GM12873 (cell line): ENCODE results near the gene BNIPL.

Experiments
- TF ChIP-seq, protein P1 (sequence below): IDR thresholded peaks from 2 replicates; pipeline ENCODE4 v1.5.1; 2012; ENCODE audit warnings: low read depth, mild to moderate bottlenecking, moderate library complexity, low read length, control low read depth; ENCODE audit not compliant: insufficient read depth; ENCODE audit errors: missing control alignments

The BNIPL gene

GRCh38 chr1:151035167-151035566, 1.2 kb upstream of the BNIPL start:
- TF ChIP-seq, protein P1, sequence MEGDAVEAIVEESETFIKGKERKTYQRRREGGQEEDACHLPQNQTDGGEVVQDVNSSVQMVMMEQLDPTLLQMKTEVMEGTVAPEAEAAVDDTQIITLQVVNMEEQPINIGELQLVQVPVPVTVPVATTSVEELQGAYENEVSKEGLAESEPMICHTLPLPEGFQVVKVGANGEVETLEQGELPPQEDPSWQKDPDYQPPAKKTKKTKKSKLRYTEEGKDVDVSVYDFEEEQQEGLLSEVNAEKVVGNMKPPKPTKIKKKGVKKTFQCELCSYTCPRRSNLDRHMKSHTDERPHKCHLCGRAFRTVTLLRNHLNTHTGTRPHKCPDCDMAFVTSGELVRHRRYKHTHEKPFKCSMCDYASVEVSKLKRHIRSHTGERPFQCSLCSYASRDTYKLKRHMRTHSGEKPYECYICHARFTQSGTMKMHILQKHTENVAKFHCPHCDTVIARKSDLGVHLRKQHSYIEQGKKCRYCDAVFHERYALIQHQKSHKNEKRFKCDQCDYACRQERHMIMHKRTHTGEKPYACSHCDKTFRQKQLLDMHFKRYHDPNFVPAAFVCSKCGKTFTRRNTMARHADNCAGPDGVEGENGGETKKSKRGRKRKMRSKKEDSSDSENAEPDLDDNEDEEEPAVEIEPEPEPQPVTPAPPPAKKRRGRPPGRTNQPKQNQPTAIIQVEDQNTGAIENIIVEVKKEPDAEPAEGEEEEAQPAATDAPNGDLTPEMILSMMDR: no peak

DNA sequence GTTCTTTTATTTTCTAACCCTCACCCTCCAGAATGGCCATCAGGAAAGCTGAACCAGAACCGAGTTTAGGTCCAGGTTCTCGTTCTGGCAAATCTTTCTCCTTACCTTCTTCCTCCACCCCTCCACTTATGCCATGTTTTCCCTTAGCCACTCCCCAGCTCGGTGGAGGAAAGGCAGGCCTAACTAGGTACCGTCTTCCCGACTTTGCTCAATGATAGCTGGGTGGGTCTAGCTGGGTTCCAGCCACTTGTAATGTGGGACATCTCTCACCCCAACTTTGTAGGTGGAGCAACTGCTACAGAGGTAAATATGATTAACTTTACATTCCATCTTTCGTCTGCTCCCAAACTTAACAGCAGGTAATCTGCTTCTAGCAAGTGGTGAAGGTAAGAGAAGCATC, 646 bp downstream of the BNIPL start:
- TF ChIP-seq, protein P1: no peak

DNA sequence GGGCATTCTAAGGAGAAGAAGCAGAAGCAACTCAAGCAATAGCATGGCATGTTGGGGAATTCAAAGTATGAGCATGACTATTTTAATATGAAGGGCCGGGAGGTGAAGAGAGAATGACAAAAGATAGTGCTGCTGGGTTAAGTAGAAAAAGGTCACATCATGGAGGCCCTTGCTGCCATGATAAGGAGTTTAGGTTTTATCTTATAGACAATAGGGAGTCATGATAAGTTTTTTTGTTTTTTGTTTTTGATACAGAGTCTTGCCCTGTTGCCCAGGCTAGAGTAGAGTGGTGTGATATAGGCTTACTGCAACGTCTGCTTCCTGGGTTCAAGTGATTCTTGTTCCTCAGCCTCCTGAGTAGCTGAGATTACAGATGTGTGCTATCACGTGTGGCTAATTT, 3.1 kb downstream of the BNIPL start:
- TF ChIP-seq, protein P1: no peak

DNA sequence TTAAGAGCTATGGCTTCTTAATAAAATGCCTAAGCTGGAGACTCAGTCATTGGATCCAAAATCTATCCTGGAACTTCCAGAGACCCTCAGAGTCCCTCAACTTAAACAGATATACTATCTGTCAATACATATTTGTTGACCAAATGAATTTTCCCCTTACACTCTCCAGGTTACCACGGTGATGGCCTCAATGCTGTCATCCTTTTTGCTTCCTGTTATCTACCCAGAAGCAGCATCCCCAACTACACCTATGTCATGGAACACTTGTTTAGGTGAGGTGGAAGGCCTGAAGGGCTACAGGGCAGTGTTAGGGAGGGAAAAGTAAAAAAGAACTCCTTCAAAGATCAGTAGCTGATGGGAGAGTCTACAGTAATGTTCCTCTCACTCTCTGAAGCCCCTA, 6.8 kb downstream of the BNIPL start:
- TF ChIP-seq, protein P1: no peak

- TF ChIP-seq, protein P1: no peak
Measured at GRCh38 chr1:151047591-151047924, 11.2 kb downstream of the BNIPL start, which contains the start of gene C1orf56. TSS of gene C1orf56 (plus strand) at chr1:151047751. CDS start at chr1:151047848, 97 bp downstream.

GRCh38 chr1:151047925-151048644, 11.7 kb downstream of the BNIPL start:
- TF ChIP-seq, protein P1: no peak

GRCh38 chr1:151048645-151049032, 12.3 kb downstream of the BNIPL start:
- TF ChIP-seq, protein P1: peak; percentile 70
